Naive thymus-derived CD4-positive, alpha-beta T cell (primary cell): ENCODE data around the gene OR5D18. TPM values are rescaled to one million over a fixed set of nuclear protein-coding genes. Genes with fewer than 3 reads are reported as not detected.

Source experiments
- ATAC-seq: fragments of 150-1000 bp; cut with Tn5 transposase; 2 replicates; pipeline ENCODE4 v1.10.0; 2021; ENCODE audit warnings: mild to moderate bottlenecking, moderate library complexity
- CTCF ChIA-PET: fragments of 350-600 bp; sonication (Branson Sonifier 250); formaldehyde crosslinking; loops from one replicate; lab custom pipeline; 2021; ENCODE audit warnings: antibody characterized with exemption; lab: Charles Lee
- POLR2A ChIA-PET: fragments of 350-600 bp; sonication (Branson Sonifier 250); formaldehyde crosslinking; loops from one replicate; lab custom pipeline; 2021; ENCODE audit warnings: antibody characterized with exemption, inconsistent platforms; lab: Charles Lee
- DNase-seq, 9 donors: peaks; one replicate each; pipeline versions ENCODE4 v3.0.0 to v3.0.0-alpha.2; 2020 to 2022; ENCODE audit warnings: mixed read lengths in 1 of 9
- H3K27ac ChIP-seq: one replicate; pipeline ENCODE4 v1.7.0; 2013; ENCODE audit warnings: mild to moderate bottlenecking, low read depth, low read length, moderate library complexity
- H3K27me3 ChIP-seq, 2 donors: one replicate each; pipeline ENCODE4 v1.7.0; 2013; ENCODE audit warnings: low read length in 2 of 2, mild to moderate bottlenecking in 2 of 2, moderate library complexity in 2 of 2; ENCODE audit not compliant: control insufficient read depth in 2 of 2, insufficient read depth in 2 of 2
- H3K36me3 ChIP-seq, 3 experiments: 1 replicate in 2 of 3; 2 replicates in 1 of 3; pipeline ENCODE4 v1.7.0; 2013; ENCODE audit warnings: low read length in 3 of 3, mild to moderate bottlenecking in 3 of 3, moderate library complexity in 1 of 3; ENCODE audit not compliant: insufficient read depth in 3 of 3, control insufficient read depth in 2 of 3
- H3K4me1 ChIP-seq, 2 donors: one replicate each; pipeline ENCODE4 v1.7.0; 2013; ENCODE audit warnings: low read length in 2 of 2, mild to moderate bottlenecking in 2 of 2, moderate library complexity in 1 of 2; ENCODE audit not compliant: control insufficient read depth in 2 of 2, insufficient read depth in 2 of 2
- H3K4me3 ChIP-seq: 2 replicates; pipeline ENCODE4 v1.7.0; 2013; ENCODE audit warnings: mild to moderate bottlenecking, low read length
- H3K9me3 ChIP-seq, 3 experiments: 1 replicate in 2 of 3; 2 replicates in 1 of 3; pipeline ENCODE4 v1.7.0; 2013; ENCODE audit warnings: low read length in 3 of 3; ENCODE audit not compliant: control insufficient read depth in 2 of 3
- H3K27ac Mint-ChIP-seq, 9 donors: one replicate each; pipeline ENCODE4 v1.8.0; 2020 to 2022; ENCODE audit warnings: mixed read lengths in 9 of 9, mild to moderate bottlenecking in 8 of 9, moderate library complexity in 5 of 9, inconsistent platforms in 2 of 9
- H3K27me3 Mint-ChIP-seq, 5 donors: one replicate each; pipeline ENCODE4 v1.8.0; 2021 to 2022; ENCODE audit warnings: mixed read lengths in 5 of 5, mild to moderate bottlenecking in 1 of 5
- H3K36me3 Mint-ChIP-seq, 5 donors: one replicate each; pipeline ENCODE4 v1.8.0; 2020 to 2022; ENCODE audit warnings: mixed read lengths in 5 of 5, mild to moderate bottlenecking in 3 of 5, inconsistent platforms in 1 of 5
- H3K4me1 Mint-ChIP-seq, 7 donors: one replicate each; pipeline ENCODE4 v1.8.0; 2020 to 2022; ENCODE audit warnings: mixed read lengths in 7 of 7, mild to moderate bottlenecking in 3 of 7, inconsistent platforms in 1 of 7
- H3K4me3 Mint-ChIP-seq, 10 donors: one replicate each; pipeline ENCODE4 v1.8.0; 2020 to 2022; ENCODE audit warnings: mild to moderate bottlenecking in 10 of 10, mixed read lengths in 10 of 10, moderate library complexity in 6 of 10, inconsistent platforms in 2 of 10
- H3K9me3 Mint-ChIP-seq, 11 donors: one replicate each; pipeline ENCODE4 v1.8.0; 2020 to 2022; ENCODE audit warnings: mixed read lengths in 11 of 11, mild to moderate bottlenecking in 4 of 11, inconsistent platforms in 1 of 11, moderate library complexity in 1 of 11
- intact Hi-C, 2 donors: fragments of 100-400 bp; cut with micrococcal nuclease; formaldehyde crosslinking; loops; one replicate each; pipeline ENCODE4 v1.15.1; 2023
- polyA plus RNA-seq, 2 donors: library from polyadenylated mRNA; unstranded; fragments of 300-500 nt; fragmentation: Illumina TruSeq; gene quantifications; one replicate each; pipeline ENCODE4 v1.2.3, GENCODE V29; 2021
- total RNA-seq, 6 experiments: library from RNA in 5 of 6; stranded (reverse) in 5 of 6; gene quantifications; 1 replicate in 5 of 6; 2 replicates in 1 of 6; pipeline ENCODE4 v1.2.3 and lab custom pipeline; 2021 to 2026

The OR5D18 gene
- total RNA-seq (not detected), polyA plus RNA-seq (not detected), total RNA-seq (lab: John Stamatoyannopoulos, UW) (not detected)

- Histone ChIP-seq H3K4me3 (no peak within 1 kb of the TSS), H3K9me3 (no peaks in the 10 kb centered on the region), H3K27me3 (no peaks in the 10 kb centered on the region), H3K36me3 (no peaks in the 10 kb centered on the region), H3K27ac (no peak within 1 kb of the TSS), H3K4me1 (no peaks in the 10 kb centered on the region)
- Mint-ChIP-seq H3K9me3 (peaks cover 4 to 27% (median 11%) of the 10 kb centered on the region in 11 donors), H3K27ac (no peak within 1 kb of the TSS), H3K36me3 (no peaks in the 10 kb centered on the region), H3K4me1 (no peaks in the 10 kb centered on the region), H3K27me3 (no peaks in the 10 kb centered on the region), H3K4me3 (no peak within 1 kb of the TSS)
- ChIA-PET CTCF (no interaction called here), POLR2A (no interaction called here)
- no peak for DNase-seq
- no peak for ATAC-seq
- intact Hi-C loops: no loop called here
These were observed at the start of gene OR5D18 for GRCh38 chr11:55819330-55819729. OR5D18 (plus strand) TSS chr11:55819630; CDS start chr11:55819630, 0 bp downstream.

GRCh38 chr11:55773138-55773537 lies 46.3 kb upstream of the OR5D18 start, which contains the start of gene OR5D13:
OR5D13 (plus strand) TSS chr11:55773438; CDS start chr11:55773438, 0 bp downstream.
- no peak within 1 kb of the TSS for H3K4me3 ChIP-seq
- H3K27me3 ChIP-seq: no peaks in the 10 kb centered on the region
- H3K36me3 Mint-ChIP-seq: no peaks in the 10 kb centered on the region
- H3K36me3 ChIP-seq: no peaks in the 10 kb centered on the region
- ATAC-seq (no peak), DNase-seq (no peak)
- H3K4me1 Mint-ChIP-seq: no peaks in the 10 kb centered on the region
- POLR2A ChIA-PET: no interaction called here
- no peak within 1 kb of the TSS for H3K27ac Mint-ChIP-seq
- intact Hi-C loops: no loop called here
- CTCF ChIA-PET: no interaction called here
- no peak within 1 kb of the TSS for H3K27ac ChIP-seq
- no peaks in the 10 kb centered on the region for H3K4me1 ChIP-seq
- peaks cover 0 to 22% (median 7%) of the 10 kb centered on the region in 11 donors for H3K9me3 Mint-ChIP-seq
- H3K4me3 Mint-ChIP-seq: no peak within 1 kb of the TSS
- no peaks in the 10 kb centered on the region for H3K9me3 ChIP-seq
- no peaks in the 10 kb centered on the region for H3K27me3 Mint-ChIP-seq

- Histone ChIP-seq H3K27me3 (no peaks in the 10 kb centered on the region), H3K9me3 (no peaks in the 10 kb centered on the region), H3K4me1 (no peaks in the 10 kb centered on the region), H3K4me3 (no peak overlapping the region), H3K27ac (no peak overlapping the region), H3K36me3 (no peaks in the 10 kb centered on the region)
- Mint-ChIP-seq H3K4me3 (no peak overlapping the region), H3K36me3 (peaks cover 0 to 4% (median 0%) of the 10 kb centered on the region in 5 donors), H3K4me1 (no peaks in the 10 kb centered on the region), H3K9me3 (peaks cover 5 to 22% (median 12%) of the 10 kb centered on the region in 11 donors), H3K27ac (no peak overlapping the region), H3K27me3 (no peaks in the 10 kb centered on the region)
- DNase-seq (no peak), ATAC-seq (no peak)
- intact Hi-C loops: no loop called here
- ChIA-PET CTCF (no interaction called here), POLR2A (no interaction called here)
These were observed 27.8 kb upstream of the OR5D18 start for GRCh38 chr11:55791606-55792005.

GRCh38 chr11:55793321-55793720 lies 26.1 kb upstream of the OR5D18 start:
- no peak for ATAC-seq
- H3K27ac Mint-ChIP-seq: no peak overlapping the region
- H3K4me1 ChIP-seq: no peaks in the 10 kb centered on the region
- H3K4me3 ChIP-seq: no peak overlapping the region
- no peaks in the 10 kb centered on the region for H3K36me3 ChIP-seq
- DNase-seq: no peak
- no peaks in the 10 kb centered on the region for H3K4me1 Mint-ChIP-seq
- H3K9me3 ChIP-seq: no peaks in the 10 kb centered on the region
- H3K27me3 ChIP-seq: no peaks in the 10 kb centered on the region
- H3K36me3 Mint-ChIP-seq: no peaks in the 10 kb centered on the region
- no peak overlapping the region for H3K4me3 Mint-ChIP-seq
- ChIA-PET POLR2A (no interaction called here), CTCF (no interaction called here)
- H3K9me3 Mint-ChIP-seq: peaks cover 4 to 15% (median 9%) of the 10 kb centered on the region in 11 donors
- H3K27ac ChIP-seq: no peak overlapping the region
- no peaks in the 10 kb centered on the region for H3K27me3 Mint-ChIP-seq
- intact Hi-C loops: no loop called here

- CTCF ChIA-PET: no interaction called here
- ATAC-seq: no peak
- Mint-ChIP-seq H3K27ac (no peak within 1 kb of the TSS), H3K27me3 (no peaks in the 10 kb centered on the region), H3K4me1 (no peaks in the 10 kb centered on the region), H3K9me3 (peaks cover 5 to 28% (median 17%) of the 10 kb centered on the region in 11 donors), H3K4me3 (no peak within 1 kb of the TSS), H3K36me3 (no peaks in the 10 kb centered on the region)
- Histone ChIP-seq H3K36me3 (no peaks in the 10 kb centered on the region), H3K9me3 (no peaks in the 10 kb centered on the region), H3K27me3 (no peaks in the 10 kb centered on the region), H3K4me1 (no peaks in the 10 kb centered on the region), H3K27ac (no peak within 1 kb of the TSS), H3K4me3 (no peak within 1 kb of the TSS)
- DNase-seq: no peak
- intact Hi-C loops: no loop called here
- POLR2A ChIA-PET: no interaction called here
These were observed 24.2 kb upstream of the OR5D18 start, which contains the start of gene OR5D14 for GRCh38 chr11:55795256-55795655. OR5D14 (plus strand) TSS chr11:55795556; CDS start chr11:55795556, 0 bp downstream.

GRCh38 chr11:55806248-55806647 lies 13.2 kb upstream of the OR5D18 start:
- Mint-ChIP-seq H3K27me3 (no peaks in the 10 kb centered on the region), H3K4me1 (no peaks in the 10 kb centered on the region), H3K27ac (no peak overlapping the region), H3K4me3 (no peak overlapping the region), H3K9me3 (peaks cover 5 to 55% (median 18%) of the 10 kb centered on the region in 11 donors), H3K36me3 (peaks cover 0 to 6% (median 0%) of the 10 kb centered on the region in 5 donors)
- Histone ChIP-seq H3K27ac (no peak overlapping the region), H3K4me3 (no peak overlapping the region), H3K4me1 (no peaks in the 10 kb centered on the region), H3K27me3 (no peaks in the 10 kb centered on the region), H3K9me3 (no peaks in the 10 kb centered on the region), H3K36me3 (no peaks in the 10 kb centered on the region)
- intact Hi-C loops: no loop called here
- no peak for ATAC-seq
- ChIA-PET CTCF (no interaction called here), POLR2A (no interaction called here)
- no peak for DNase-seq

- H3K4me1 Mint-ChIP-seq: peaks cover 0 to 2% (median 0%) of the 10 kb centered on the region in 7 donors
- intact Hi-C loops: no loop called here
- peaks cover 0 to 6% (median 0%) of the 10 kb centered on the region in 5 donors for H3K36me3 Mint-ChIP-seq
- no peak within 1 kb of the TSS for H3K4me3 Mint-ChIP-seq
- H3K27me3 ChIP-seq: no peaks in the 10 kb centered on the region
- no peak for DNase-seq
- no peaks in the 10 kb centered on the region for H3K27me3 Mint-ChIP-seq
- ChIA-PET CTCF (no interaction called here), POLR2A (no interaction called here)
- H3K36me3 ChIP-seq: no peaks in the 10 kb centered on the region
- H3K4me3 ChIP-seq: no peak within 1 kb of the TSS
- H3K9me3 Mint-ChIP-seq: peaks cover 4 to 33% (median 13%) of the 10 kb centered on the region in 11 donors
- H3K27ac Mint-ChIP-seq: no peak within 1 kb of the TSS
- ATAC-seq: no peak
- H3K4me1 ChIP-seq: no peaks in the 10 kb centered on the region
- no peak within 1 kb of the TSS for H3K27ac ChIP-seq
- H3K9me3 ChIP-seq: no peaks in the 10 kb centered on the region
These were observed 8.4 kb upstream of the OR5D18 start, which contains the start of gene OR5L1 for GRCh38 chr11:55811067-55811466. OR5L1 (plus strand) TSS chr11:55811367; CDS start chr11:55811467, 100 bp downstream.
